Hypothalamus (tissue), 51 donors: ENCODE results near the gene DUSP10.

Source experiments
- DNase-seq, 51 donors: peaks; one replicate each; lab custom pipeline; 2025; lab: John Stamatoyannopoulos, UW

DUSP10 gene

DNA sequence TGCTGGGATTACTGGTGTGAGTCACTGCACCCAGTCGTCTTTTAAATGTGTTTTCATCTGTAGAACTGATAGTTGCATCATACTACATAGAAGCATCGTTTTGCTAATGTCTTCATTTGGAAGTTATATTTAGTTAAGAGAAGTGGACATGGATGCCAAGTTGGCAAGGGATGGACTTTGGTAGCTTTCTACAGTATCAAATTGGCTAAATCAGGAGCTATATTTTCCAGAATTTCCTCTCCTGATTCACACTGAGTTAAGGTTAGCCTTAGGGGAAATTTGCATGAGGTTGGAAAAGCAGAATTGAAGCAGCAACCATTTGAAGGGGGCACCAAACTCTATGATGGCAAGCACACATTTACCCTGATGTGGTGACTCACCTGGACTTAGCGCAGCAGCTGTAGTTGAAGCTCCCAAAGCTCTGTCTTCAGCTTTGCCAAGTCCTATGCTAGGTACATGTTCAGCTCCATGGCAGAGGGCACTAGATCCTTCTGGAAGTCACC lies 43.9 kb downstream of the DUSP10 start:
- DNase-seq = no peak

DNA sequence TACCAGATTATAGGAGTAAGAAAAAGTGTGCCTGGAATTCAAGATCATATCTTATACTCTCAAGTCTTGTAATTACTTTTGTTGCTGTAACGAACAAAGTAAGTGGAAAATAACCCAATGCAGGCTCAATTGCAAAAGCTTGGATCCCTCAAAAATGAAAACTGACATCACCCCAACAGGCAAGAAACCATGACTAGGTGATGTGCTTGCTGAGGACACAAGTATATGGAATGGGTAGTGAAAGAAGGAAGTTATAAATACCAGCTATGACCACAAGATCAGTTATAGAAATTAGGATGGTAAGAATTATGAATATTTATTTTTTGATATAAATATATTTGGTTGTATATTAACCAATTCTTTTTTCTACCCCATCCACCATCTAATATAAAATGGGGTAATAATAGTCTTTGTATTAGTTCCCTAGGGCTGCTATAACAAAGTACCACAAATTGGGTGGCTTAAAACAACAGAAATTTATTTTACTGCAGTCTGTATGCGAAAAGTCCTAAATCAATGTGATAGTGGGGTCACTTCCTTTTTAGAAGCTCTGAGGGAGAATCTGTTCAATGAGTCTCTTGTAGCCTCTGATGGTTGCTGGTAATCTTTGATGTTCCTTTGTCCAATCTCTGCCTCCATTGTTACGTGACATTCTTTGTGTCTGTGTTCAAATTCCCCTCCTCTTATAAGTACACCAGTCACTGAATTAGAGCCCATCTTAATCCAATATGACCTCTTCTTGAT lies 45.0 kb downstream of the DUSP10 start:
- no peak for DNase-seq

DNA sequence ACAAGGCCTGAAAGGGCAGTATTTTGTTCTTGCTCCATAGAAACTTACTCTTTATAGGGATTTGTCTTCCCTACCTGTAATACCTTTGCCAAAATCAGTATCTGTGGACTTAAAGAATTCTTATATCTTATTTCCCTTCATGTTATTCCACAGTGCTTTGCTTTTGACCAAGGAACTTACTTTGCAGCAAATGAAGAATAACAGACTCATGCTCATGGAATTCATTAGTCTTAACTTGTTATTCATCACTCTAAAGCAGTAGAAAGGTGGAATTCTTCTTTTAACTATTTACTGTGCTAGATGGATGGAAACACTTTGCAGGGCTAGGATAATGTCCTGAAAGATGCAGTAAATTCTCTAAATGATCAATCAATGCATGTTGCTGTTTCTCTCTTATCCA lies 45.9 kb downstream of the DUSP10 start:
- no peak for DNase-seq

GRCh38 chr1:221695301-221695700 lies 46.6 kb downstream of the DUSP10 start:
- DNase-seq = no peak

- no peak for DNase-seq
Measured at GRCh38 chr1:221694109-221694508, 47.8 kb downstream of the DUSP10 start.

DNA sequence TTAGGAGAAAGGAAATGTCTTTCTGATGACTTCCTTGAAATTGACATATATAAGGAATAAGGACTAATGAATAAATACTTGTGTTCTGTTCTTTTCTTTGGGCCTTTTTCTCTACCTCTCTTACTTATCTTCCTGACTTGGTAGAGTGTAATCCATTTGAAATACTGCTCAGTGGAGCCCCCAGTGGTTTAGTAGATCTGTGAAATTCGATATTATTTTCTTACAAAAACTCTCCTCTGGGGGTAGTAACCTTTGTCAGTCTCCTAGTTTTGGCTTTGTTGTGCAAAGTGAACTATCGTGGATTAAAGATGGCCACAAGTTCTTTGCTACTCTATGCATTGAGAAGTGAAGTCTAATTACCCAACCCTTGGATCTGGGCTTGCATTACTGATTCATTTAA lies 48.8 kb downstream of the DUSP10 start:
- DNase-seq = no peak

DNA sequence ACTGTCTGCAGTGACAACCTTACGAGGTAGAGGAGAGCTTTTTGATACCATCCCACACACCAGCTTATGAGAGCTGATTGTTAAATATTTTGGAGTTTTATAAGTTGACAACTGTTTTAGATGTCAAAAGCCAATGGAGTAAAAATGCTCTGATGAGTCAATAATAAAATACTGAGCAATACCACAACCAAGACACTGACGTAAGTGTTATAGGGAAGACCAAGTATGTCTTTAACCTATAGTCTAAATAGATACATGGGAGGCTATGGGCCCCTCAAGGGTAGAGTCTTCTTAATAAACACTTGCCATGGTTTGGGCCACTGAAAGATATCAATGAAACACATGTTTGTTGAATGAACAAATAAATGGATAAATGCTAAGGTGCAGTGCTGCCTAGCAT lies 49.2 kb downstream of the DUSP10 start:
- no peak for DNase-seq

- no peak for DNase-seq
Measured at GRCh38 chr1:221691261-221691660, 50.6 kb downstream of the DUSP10 start.

- DNase-seq = no peak
Measured at GRCh38 chr1:221690858-221691257, 51.0 kb downstream of the DUSP10 start.

DNA sequence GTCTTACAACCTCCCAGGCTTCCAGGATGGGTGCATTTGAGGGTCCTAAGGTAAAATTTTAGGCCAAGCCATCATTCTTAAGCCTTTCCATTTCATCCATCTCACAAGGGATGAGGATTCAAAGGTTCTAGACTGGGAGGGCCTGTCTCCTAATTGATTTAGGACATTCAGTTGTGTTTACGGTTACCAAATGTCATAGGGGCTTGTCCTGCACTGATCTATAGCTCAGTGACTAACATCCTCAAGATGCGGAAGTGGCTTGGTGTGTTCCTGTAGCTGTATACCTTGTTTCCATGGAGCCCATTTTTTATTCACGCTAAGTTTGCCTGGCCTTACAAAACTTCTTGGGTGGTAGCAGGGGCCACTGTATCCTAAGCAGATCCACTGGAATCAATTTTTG lies 52.8 kb downstream of the DUSP10 start:
- no peak for DNase-seq

DNA sequence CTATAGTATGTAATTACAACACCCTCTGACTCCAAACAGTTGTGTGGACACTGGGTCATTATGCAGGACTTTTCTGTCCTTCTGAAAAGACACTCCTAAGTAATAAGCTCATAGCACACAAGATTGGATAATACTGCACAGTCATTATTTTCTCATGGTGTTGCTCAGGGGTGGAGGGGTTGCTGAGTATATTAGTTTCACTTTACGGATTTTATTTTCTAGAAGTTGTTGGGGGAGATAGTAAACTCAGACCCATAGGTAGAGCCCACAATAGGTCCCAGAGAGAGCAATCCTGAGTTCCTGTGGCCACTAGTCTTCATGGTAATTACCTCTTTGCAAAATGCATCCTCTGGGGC lies 53.4 kb downstream of the DUSP10 start:
- no peak for DNase-seq

DNA sequence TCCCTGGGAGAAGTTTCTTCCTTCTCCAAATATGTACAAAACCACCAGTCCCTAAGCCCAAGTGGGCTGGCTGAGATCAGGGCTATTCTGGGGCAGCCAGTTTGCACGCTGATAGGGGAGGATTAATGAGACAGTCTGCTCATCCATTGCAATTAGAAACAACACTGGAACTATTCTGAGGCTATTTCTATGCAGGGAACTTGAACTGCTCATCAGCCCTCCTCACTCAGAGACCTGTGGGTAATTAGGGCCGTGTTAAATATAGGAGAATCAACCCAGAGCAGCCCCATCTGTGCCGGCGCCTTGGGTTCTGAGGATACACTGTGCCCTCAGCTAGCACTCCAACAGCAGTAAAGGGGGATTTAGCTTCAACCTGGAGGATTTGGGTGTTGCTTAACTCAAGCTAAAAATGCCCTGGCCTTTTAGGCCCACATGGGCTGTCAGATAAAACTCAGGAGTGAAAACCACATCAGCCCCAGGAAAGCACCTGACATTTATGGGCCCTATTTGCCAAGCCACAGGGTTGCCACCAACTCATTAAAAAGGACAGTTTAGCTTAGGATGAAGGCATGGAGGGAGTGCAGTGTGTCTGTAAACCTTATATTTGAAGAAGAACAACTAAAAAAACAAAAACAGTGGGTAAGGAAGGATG lies 53.9 kb downstream of the DUSP10 start:
- no peak for DNase-seq

- no peak for DNase-seq
Measured at GRCh38 chr1:221683681-221684080, 58.2 kb downstream of the DUSP10 start.

- DNase-seq = no peak
Measured at GRCh38 chr1:221680085-221680484, 61.8 kb downstream of the DUSP10 start.

DNA sequence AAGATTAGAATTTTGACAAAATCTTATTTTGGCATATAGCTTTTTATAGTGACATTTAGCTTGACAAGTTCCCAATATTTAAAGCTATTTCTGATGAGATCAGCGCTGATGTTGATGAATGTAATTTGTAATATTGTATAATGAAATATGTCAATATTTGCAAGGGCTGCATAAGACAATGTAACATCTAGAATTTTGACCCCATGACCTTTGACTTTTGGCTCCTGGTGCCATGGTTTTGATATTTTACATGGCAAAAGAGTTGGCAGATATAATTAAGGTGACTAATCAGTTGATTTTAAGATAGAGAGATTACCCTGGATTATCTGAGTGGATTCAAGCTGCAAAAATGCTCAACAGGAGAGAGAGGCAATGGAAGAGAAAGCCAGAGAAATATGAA lies 63.9 kb downstream of the DUSP10 start:
- DNase-seq = no peak

DNA sequence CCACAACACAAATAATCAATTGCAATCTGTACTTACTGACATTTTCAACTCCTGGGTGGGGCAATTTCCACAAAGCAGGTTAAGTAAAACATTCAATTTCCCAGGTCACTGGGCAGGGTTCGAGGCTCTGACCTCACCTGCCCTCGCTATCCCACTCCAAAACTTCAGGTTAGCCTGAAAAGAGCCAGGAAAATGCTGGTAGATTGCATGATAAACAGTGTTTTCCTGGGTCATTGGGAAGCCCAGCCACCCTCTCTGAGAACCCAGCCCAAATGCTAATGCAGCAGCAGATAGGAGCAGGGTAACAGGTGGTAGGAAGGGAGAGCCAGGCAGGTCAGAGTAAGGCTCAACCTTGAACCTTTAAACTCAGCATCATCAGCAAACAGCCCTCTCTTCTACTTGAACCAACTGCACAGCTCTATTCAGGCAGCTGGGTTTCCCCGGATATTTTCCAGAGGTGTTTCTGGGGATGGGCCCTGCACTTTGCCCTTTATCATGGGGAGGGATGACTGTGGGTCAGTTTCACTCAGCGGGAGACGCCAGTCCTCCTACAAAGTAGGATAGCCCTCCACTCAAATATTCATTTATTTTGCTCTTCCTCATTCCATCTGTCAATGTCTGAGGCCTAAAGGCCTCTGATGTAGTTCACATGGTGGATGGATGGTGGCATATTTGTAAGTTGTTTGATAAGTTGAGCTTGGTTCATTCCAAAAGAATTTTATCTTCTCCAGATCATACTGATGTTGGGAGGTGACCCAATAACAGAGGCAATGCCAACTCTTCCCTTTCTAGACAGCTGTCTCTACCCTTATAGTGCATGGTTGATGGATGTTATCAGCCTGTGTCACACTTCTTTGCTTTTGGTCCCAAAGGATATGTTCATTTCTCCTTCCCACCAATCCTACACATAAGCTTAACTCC lies 65.7 kb downstream of the DUSP10 start:
- DNase-seq = no peak

DNA sequence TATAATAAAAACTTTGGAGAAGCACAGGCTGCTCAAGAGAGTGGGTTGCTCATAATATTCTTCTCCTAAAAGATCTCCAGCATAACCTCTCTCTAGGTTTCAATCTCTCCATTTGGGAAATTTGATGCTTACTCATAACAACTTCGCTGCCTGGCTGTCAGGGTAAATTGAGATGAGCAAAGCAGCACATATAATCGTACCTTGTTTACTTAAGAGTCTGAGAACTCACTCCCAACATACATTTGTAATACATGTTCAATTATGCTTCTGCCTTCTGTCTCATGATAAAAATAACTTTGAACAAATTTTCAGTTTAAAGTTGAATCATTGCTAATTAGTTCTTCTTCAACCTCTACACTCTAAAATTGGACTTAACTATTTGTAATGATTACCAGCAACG lies 68.9 kb downstream of the DUSP10 start:
- DNase-seq = no peak

DNA sequence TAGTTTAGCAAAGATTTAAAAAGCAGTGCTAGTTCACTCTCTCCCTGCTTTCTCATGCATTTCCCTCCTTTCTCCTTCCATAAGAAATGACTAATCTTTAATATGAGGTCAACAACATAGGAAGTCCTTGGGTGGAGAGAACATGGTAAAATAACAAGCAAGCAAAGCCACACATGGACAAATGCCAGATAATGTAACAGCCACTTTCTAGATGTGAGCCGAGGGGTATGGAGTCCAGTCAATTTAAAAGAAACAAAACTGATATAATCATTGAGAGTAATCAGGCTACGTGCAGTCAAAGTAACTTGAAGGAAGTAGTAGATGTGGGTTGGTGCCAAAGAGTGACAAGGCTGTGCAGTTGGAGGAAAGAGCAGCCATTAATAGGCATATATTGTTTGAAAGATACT lies 69.6 kb downstream of the DUSP10 start:
- no peak for DNase-seq

DNA sequence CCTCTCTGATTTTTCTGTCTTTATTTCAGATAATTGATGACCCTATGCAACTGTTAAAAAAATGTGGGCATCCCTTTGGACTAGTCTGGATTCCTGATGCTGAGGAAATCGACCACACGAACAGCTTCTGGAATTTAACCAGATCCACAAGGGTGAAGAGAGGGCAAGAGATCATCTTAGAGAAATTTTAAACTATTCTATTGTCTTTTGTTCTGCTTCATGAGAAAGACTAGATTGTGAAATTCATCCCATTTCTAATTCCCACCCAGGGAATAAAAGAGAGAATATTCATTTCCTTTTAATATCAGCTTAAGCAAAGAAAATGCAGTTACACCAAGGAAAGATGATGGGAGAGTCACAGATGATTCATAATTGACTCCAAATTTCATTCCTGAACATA lies 71.8 kb downstream of the DUSP10 start:
- DNase-seq = no peak

GRCh38 chr1:221669441-221669840 lies 72.4 kb downstream of the DUSP10 start:
- DNase-seq = no peak

DNA sequence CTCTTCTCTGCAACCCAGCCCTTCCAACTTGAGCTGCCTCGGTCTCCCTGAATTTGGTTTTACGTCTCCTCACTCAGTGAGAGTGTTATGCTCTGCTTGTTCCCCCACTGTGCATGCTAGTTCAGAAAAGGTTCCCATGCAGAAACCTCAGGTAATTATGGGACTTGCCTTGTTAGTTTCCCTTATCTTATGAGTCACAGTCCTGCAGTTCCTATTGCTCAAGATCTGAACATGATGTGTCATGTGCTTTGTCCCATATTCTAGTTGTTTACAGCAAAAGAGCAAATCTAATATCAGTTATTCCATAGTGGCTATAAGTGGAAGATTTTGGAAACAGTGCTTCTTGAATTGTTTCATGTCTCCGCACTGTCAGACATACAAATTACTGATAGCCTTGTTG lies 74.4 kb downstream of the DUSP10 start:
- no peak for DNase-seq
